Activated CD8-positive, alpha-beta memory T cell treated with anti-CD3 and anti-CD28 coated beads, Interleukin-2, amount 50 U/mL, for 24 hours (primary cell): ENCODE measurements around the gene CERS6.

Experiments used
- DNase-seq: peaks from one replicate; pipeline ENCODE4 v3.0.0-alpha.2; 2020; ENCODE audit errors: extremely low read depth

The CERS6 gene

DNA sequence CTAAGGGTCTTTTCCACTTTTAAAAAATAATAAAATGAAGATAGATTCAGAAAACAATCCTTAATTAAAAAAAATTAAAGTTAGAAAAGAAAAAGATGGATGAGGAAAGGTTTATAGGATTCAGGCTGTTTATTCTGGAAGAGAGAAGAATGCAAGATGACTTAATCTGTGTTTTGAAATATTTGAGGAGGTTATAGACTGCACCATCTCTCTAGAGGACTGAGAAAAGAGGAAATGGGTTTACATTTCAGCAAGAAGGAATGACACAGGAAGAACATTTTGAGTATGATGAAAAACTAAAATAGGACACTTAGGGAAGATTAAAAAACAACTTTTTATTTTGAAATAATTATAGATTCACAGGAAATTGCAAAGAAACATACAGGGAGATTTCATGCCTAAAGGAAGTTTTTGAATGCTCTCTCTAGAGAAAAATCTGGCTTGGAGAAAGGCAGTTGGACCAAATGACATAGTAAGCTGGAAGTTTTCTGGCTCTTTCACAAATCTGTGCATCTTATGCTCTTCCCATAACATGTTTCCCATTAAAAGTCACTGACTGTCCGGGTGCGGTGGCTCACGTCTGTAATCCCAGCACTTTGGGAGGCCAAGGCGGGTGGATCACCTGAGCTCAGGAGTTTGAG is 75.0 kb downstream of the CERS6 start:
- no peak for DNase-seq

DNA sequence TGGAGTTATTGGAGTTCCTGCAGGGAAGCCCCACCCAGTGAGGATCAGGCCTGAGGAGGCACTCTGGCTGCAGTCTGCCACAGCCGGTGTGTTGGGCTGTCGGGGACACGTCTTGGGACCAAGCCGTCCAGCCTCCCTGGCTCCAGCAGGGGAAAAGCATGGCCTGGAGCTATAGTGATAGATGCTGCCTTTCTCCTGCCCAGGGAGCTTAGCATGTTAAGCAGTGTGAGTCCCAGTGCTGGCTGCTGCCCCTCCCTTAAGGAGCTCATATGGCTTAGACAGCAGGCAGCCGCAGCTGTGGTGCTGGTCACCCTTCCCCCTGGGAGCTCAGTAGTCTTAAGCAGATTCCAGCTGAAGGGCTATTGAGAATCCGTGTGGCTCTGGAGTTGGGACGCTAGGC is 78.9 kb downstream of the CERS6 start:
- DNase-seq: no peak

DNA sequence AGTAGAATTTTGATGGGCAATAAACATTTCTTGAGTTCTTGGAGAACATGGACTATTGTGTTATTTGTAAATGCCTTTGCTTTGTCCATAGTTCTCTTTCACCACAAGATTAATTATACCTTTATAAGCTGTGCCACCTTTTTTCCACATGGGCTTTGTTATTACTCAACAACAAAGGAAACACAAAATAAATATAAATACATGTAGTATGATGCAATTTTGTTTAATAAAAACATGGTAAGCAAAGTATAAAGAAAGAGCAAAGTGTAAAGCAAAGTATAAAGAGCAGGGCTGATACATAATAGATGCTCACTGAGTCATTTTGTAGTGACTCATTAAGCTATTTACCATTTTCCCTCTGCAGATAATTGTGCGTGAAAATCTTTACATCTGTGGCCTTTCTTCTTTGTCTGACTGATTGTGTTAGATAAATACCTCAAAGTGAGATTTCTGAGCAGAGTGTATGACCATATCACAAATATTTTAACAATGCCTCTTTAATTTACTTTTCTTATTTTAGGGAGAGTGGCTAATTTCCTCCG is 80.9 kb downstream of the CERS6 start:
- DNase-seq: no peak

DNA sequence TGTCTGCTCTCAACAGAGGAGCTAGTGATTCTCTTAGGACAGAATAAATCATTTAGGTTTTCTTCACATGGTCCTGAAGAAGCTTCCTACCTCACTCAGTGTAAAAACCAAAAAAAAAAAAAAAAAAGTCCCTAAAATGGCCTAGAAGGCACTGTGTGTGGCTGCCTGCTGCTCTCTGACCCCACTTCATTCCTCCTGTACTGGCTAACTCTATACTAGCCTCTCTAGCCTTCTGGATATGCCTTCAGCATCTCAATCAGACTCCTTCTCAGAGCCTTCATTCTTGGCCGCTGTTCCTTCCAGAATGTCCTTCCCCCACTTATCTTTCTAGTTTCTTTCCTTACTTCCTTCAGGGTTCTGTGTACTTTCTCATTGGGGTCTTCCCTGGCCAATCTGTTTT is 82.1 kb downstream of the CERS6 start:
- no peak for DNase-seq

DNA sequence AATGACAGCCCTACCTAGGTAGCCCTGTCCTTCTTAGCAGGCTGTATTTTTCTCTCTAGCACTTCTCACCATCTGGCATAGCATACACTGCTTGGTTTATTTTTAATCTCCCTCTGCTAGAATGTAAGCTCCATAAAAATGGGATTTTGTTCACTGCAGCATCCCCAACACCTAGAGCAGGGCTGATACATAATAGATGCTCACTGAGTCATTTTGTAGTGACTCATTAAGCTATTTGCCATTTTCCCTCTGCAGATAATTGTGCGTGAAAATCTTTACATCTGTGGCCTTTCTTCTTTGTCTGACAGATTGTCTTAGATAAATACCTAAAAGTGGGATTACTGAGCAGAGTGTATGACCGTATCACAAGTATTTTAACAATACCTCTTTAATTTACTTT is 82.5 kb downstream of the CERS6 start:
- no peak for DNase-seq

DNA sequence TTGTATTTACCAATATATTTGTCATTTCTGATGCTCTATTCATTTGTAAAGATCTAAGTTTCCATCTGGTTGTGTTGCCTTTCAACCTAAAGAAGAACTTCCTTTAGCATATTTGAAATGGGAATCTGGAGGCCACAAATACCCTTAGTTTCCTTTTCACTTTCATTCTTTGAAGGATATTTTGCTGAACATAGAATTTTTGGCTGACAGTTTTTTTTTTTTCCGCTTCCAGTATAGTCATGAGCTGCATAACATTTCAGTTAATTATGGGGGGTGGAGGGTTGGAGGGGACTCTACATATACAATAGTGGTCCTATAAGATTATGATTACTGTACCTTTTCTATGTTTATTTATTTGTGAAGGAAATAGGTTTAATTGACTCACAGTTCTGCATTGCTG is 83.9 kb downstream of the CERS6 start:
- DNase-seq: no peak

DNA sequence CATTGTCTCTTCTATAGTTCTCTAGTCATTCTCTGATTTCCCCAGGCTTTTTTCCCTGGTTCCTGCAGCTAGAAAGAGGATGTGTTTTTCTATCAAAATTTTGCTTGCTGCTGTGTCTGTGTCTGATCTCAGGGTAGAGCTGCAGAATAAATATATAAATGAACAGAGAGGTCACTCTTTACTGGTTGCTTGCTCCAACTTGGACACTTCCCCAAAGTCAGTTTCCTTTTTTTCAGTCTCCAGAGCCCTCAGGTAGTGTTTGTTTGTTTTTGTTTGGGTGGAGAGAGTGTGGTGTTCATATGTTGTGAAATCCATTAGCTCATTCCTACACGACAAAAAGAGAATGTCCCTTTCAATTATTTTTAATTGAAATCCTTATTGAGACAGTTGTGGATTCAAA is 85.8 kb downstream of the CERS6 start:
- no peak for DNase-seq

DNA sequence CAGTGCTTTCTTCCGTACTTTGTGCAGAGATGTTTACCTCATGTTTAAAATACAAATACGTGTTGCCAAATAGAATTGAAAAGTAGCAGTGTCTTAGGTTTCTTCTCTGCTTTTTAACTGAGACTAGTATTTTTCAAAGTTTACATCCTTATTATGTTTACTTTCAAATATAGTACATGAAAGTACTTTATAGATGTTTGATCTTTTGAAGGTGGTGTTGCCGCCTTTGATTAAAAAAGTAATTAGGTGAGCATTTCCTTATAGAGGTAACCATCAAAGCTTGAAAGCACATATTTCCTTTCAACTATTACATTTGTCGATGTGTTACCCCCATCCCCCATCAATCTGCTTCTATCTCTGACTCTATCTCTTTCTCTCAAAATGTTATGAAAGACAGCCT is 87.0 kb downstream of the CERS6 start:
- no peak for DNase-seq

DNA sequence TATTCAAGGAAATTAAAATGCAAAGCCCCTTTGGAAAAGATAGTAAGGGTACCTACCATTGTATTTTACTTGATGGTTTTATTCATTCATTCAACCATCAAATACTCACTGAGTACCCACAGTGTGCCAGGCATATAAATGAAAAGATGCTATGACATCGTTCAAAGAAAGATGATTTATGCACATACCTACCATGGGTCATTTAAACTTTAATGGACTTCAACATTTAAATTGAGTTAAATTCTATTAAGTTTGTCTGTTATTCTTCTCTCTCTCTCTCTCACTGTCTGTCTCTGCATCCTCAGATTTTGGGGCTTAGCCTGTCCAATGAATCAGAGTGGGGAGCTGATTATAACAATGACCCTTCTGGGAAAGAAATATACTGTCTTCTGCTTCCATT is 87.9 kb downstream of the CERS6 start:
- no peak for DNase-seq

DNA sequence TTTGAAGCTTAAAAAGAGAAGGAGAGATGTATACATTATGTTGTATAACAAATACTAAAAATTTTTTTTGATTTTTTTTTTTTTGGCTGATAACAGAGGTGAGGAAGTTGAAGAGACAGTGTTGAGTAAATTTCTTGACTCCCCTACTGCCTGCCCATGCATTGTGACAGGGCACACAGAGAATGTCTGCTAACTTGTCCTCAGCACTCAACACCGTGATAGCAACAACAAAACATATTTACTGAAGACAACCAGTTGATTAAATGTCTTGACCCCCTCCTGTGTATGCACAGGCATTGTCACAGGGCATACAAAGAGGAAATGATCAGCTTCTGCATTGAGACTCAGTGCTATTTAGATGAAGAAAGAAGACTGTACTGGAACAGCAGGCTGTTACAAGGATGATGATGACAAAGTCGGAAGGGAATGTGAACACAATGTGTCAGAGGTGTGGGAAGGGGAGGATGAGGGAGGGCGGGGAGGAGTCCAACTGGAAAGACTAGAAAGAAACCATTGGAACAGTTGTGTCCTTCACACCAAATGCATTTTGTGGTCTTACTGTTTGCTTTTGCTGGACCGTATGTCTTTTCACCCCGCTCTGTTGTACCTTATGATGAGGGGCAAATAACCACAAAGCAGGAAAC is 89.5 kb downstream of the CERS6 start:
- DNase-seq: no peak

DNA sequence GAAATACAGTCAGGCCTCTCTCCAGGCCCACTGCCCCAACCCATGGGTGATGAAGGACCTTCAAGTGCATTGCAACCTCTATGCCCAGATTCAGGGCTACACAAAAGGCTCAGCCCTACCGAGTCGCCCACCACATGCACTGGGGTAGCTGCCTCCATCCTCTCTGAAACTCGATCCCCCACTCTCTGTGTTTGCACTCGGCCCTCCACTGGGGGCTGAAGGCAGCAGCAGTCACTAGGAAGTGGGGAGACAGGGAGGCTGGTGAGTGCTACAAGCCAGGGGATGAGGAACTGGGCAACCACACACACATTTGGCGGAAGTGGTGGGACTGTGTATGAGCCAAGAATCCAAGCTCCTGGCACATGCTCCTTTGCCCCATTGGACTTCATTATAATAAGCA is 94.6 kb downstream of the CERS6 start:
- DNase-seq: no peak

DNA sequence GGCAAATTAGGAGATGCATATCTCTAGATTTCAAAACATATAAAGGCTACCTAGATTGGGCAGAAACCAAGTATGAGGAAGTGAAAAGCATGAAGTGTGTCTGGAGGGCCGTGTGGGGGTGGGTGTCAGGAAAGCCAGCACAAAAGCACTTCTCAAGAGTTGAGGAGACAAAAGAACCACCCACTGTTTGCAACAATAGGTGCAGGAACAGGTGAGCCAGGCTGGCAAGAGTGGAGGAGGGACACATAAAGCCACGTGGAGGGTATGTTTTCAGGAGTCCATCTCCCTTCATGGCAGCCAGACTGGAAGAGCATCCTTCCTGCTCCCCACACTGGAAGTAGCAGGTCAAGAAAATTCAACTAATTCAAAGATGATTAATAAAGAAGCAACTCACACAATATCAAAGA is 96.4 kb downstream of the CERS6 start:
- no peak for DNase-seq

DNA sequence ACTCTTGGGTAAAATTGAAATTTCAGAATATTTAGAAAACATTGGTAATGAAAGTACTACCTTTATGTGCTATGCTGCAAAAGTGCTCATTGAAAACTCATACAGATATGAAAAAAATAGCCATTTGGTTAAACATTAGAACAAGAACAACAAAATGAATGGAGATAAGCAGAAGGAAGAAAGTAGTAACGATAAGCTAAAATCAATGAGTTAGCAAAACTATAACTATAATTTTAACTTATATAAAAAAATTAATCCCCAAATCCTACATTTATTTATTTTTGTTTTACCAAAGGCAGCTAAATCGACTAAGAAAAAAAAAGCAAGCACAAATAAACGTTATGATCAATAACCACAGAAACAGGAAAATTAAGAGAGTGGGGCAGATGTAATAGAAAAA is 99.2 kb downstream of the CERS6 start:
- DNase-seq: no peak

DNA sequence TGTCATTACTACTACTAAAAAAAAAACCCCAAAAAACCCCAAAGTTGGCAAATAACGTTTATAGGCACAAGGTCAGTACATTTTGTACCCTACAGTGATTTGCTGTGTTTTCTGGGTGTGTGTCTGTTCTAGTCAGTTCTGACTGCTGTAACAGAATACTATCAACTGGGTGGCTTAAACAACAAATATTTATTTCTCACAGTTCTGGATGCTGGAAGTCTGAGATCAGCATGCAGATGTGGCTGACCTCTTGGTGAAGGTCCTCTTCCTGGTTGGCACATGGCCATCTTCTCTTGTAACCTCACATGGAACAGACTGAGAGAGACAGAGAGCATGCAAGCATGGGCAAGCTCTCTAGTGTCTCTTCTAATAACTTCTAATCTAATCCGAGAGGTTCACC is 103.1 kb downstream of the CERS6 start:
- no peak for DNase-seq

DNA sequence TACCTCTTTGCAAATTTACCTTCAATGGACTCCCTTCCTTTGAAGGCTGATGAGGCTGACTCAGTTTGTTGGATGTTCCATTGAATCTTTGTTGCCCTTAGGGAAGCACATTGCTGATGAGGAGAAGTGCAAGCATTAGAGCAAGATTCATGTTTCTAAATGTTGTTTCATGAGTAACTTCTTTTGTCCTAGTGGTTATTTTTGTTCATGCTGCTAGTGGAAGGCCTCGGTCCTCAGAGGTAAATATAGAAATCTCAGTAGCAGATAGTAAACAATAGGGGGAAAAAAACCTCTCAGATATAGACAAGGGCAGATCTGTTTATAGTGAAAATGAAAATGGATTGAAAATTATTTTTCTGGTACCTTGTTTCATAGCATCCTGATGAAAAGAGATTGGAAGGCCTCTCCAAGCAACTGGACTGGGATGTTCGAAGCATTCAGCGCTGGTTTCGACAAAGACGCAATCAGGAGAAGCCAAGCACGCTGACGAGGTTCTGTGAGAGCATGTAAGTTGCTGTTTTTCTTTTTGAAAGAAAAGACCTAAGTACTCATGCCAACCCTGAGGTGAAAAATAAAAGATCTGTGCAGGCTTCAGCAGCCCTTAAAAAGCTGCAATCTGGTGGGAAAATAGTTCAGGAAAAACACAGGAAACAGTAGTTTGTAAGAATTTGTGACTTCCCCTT is 104.9 kb downstream of the CERS6 start:
- DNase-seq: no peak

DNA sequence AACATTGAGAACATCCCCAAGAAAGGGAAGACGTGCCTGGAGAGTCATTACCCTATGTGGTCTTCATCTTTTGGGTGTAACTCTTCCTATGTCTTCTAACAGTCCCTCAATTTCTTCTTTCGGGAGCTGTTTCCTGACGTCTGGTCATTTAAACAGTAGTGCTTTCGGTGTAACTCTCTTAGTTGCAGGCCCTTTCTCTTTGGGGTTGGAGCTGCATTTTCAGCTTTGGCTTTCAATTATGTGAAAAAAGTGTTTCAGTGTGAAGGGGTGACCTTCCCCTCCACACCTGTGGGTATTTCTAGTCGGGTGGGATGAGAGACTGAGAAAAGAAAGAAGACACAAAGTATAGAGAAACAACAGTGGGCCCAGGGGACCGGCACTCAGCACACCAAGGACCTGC is 105.9 kb downstream of the CERS6 start:
- no peak for DNase-seq

DNA sequence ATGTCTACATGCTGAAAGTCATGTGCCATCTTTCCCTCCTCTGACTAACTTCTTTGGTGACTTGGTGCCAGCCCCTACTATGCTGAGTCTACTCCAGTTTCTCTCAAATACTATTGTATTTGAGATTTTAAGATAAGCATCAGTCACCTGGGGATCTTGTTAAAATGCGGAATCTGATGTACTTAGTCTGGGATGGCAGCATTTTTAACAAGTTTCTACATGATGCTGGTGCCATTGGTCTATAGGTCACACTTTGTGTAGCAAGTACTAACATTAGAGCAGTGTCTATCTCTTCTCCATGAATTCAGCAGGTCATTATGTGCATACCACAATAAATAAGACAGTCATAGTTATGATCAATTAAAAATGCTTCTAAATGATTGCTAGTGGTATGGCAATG is 106.9 kb downstream of the CERS6 start:
- DNase-seq: no peak

DNA sequence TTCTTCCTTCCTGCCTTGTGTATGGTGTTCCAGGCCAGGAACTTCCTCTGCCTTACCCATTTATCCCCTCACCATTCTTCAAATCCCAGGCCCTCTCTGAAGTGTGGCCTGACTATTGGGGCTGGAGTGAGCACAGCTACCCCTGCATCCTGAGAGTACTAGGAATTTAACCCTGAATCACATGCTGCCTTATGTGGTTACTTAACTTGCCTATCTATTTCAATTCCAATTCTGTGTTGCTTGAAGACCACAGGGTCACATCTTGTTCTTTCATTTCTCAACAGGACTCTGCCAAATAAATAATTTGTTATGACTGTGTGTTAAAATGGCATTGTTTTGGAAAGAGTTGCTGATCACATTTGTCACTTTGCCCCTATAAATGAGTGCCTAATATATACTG is 108.6 kb downstream of the CERS6 start:
- DNase-seq: no peak

DNA sequence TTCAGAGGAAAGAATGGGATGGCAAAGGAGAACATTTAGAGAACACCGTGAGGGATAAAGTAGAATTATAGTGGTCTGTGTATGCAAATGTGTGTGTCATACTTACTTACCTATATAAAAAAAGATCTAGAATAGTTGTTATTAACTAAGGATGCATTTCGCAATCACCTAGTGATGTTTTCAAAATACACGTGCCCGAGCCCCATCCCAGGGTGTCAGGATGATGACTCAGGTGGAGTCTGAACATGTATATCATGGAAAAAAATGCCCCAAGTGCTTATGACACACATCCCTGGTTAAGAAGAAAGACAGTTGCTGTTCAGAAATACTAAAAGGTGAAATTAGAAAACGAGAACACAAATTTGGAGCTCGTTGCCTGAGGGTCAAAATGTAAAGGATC is 109.0 kb downstream of the CERS6 start:
- no peak for DNase-seq

DNA sequence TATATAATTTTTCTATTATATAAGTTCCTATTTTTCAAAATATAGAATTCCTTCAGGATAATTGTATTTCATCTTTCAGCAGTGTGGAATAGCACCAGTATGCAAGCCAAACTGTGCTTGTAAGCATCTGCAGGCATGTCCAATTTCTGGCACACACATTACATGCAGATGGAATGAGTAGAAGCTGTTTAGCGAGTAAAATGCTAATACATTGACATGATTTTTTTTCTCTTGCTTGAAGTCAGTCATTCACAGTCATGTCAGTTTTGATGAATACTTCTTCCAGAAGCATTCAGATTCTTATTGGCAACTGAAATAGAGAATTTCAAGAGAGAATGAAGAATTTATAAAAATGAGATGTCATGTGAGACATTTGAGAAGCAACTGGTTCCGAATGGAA is 109.4 kb downstream of the CERS6 start:
- no peak for DNase-seq

DNA sequence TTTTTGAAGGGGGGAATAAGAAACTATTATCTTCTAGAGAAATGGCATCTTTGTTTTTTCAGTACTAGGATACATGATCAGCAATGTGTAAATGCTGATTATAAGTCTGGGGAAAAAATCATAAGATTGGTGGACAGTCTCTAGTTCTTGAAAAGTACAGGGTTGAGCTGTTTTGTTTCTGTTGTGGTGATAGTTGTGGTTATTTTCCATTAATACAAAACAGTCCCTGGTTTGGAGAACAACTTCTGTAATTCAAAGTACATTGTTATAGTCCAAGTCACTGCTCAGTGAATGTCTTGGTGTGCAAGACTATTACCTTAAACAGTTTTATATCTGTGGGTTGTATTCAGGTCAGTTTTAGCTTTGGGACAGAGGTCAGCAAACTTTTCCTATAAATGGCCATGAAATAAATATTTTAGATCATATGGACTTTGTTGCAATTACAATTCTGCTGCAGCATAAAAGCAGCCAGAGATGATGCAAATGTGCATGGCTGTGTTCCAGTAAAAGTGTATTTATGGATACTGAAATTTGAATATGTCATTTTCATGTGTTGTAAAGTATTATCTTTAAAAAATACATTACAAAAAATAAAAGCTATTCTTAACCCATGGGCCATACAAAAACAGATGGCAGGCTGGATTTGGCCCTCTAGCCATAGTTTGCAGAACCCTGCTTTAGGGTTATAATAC is 111.0 kb downstream of the CERS6 start:
- DNase-seq: no peak

DNA sequence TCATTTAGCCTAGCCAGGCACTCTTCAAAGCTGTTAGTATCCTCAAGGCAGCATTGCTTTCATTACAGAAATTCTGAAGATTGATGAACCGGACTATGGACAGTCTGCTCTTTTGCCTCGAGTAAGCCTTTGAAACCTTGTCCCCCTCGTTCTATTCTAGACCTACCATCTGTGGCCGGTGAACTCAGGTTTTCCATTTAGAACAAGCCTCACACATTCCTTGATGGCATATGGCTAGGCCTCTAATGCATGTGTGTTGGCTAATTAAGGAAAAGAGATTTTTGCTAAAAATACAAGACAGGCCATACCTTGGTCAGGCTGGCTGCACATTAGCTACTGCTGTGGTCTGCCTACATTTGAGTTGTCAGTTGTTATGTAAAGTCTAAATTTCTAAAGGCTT is 111.8 kb downstream of the CERS6 start:
- no peak for DNase-seq
